AG04450 (cell line): ENCODE data around the gene IQCK. TPM values are rescaled to one million over a fixed set of nuclear protein-coding genes. Genes with fewer than 3 reads are reported as not detected.

Experiments
- CTCF ChIA-PET: fragments of 300-600, 350-600 bp; formaldehyde crosslinking; extraction: SDS; loops from one replicate; lab custom pipeline; 2022; ENCODE audit warnings: antibody characterized with exemption, inconsistent platforms; lab: Charles Lee
- POLR2A ChIA-PET: fragments of 350-600 bp; formaldehyde crosslinking; extraction: SDS; loops from one replicate; lab custom pipeline; 2021; ENCODE audit warnings: antibody characterized with exemption, inconsistent platforms; lab: Yijun Ruan, JAX
- DNase-seq: peaks from one replicate; pipeline ENCODE4 v3.0.0-alpha.2; 2011; ENCODE audit warnings: low read depth, low spot score
- H3K27ac ChIP-seq: one replicate; pipeline ENCODE4 v1.5.1; 2012; ENCODE audit warnings: low read depth, low read length, control low read depth
- H3K27me3 ChIP-seq: one replicate; pipeline ENCODE4 v1.6.0; 2012; ENCODE audit warnings: low read length; ENCODE audit not compliant: control insufficient read depth, insufficient read depth
- H3K4me3 ChIP-seq: 2 replicates; pipeline ENCODE4 v1.5.1; 2011; ENCODE audit warnings: mild to moderate bottlenecking, low read depth, low read length, control low read depth
- H3K9me3 ChIP-seq: 2 replicates; pipeline ENCODE4 v1.5.1; 2012; ENCODE audit warnings: low read length; ENCODE audit not compliant: control insufficient read depth, insufficient read depth
- CTCF ChIP-seq: IDR thresholded peaks from 2 replicates; pipeline ENCODE4 v1.5.1; 2011; ENCODE audit warnings: low read depth, low read length, control low read depth, inconsistent platforms
- polyA plus RNA-seq: library from polyadenylated mRNA; depleted of rRNA; stranded (reverse); fragments of >200 nt; gene quantifications from 2 replicates; pipeline ENCODE4 v1.2.3, GENCODE V29; 2011

The IQCK gene
- polyA plus RNA-seq, 1 experiment = 18.0 TPM

DNA sequence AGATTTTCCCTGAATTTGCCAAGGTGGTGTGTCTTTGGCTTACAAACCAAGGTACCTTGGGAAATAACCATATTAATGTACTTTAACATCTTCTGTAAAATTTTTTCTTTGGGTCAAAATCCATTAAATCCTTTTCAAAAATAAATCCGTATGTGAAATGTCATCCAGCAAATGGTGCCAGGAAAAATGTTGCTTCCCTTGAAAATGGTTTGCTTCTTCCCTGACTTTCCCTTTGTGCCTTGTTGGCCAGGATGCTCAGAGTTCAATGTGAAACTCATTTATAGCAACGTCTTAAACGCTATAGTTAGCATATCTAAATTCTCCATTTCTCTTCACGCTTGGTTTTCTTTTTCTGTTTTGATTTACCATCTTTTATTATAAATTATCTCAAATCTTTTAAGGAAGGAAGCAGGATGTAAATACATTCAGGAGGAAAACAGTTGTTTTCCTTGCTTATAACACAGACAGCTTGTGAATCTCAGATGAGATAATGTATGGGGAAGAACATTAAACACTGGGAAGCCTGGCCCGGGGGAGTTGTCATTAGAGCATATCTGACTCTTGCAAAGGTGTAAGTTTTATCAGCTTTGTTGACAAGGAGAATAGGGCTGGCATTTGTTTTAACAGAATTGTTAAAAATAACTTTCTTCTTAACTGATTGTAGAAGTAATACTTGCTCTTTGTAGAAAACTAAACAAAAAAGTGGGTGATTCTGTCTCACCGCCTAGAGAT, 124.5 kb downstream of the IQCK start:
- H3K4me3 ChIP-seq = no peak overlapping the region
- peaks cover 2% of the 10 kb centered on the region; the same call in 1 of the 2 replicates for H3K9me3 ChIP-seq
- H3K27me3 ChIP-seq = no peaks in the 10 kb centered on the region
- no peak for DNase-seq
- H3K27ac ChIP-seq = no peak overlapping the region
- ChIA-PET POLR2A (no interaction called here), CTCF (interaction anchor here (0.7 kb wide), 1 partner anchor 35 kb away, joined by 3 read pairs; no protein-coding TSS in a partner anchor)
- TF ChIP-seq CTCF = no peak

DNA sequence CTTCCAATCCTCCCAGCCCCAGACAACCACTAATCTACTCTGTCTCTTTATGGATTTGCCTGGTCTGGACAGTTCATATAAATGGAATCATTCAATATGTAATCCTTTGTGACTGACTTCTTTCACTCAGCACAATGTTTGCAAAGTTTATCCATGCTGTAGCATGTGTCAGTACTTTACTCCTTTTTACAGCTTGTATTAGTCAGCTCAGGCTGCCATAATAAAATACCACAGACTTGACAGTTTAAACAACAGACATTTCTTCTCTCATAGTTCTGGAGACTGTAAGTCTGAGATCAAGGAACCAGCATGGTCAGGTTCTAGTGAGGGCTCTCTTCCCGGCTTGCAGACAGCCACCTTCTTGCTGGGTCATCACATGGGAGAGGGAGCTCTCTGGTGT, 125.3 kb downstream of the IQCK start:
- no peak overlapping the region for H3K27ac ChIP-seq
- H3K4me3 ChIP-seq = no peak overlapping the region
- H3K9me3 ChIP-seq = peaks cover 2% of the 10 kb centered on the region; the same call in 1 of the 2 replicates
- TF ChIP-seq CTCF = no peak
- CTCF ChIA-PET = interaction anchor here (0.6 kb wide), 1 partner anchor 284 kb away, joined by 4 read pairs; no protein-coding TSS in a partner anchor
- POLR2A ChIA-PET = no interaction called here
- H3K27me3 ChIP-seq = no peaks in the 10 kb centered on the region
- no peak for DNase-seq

DNA sequence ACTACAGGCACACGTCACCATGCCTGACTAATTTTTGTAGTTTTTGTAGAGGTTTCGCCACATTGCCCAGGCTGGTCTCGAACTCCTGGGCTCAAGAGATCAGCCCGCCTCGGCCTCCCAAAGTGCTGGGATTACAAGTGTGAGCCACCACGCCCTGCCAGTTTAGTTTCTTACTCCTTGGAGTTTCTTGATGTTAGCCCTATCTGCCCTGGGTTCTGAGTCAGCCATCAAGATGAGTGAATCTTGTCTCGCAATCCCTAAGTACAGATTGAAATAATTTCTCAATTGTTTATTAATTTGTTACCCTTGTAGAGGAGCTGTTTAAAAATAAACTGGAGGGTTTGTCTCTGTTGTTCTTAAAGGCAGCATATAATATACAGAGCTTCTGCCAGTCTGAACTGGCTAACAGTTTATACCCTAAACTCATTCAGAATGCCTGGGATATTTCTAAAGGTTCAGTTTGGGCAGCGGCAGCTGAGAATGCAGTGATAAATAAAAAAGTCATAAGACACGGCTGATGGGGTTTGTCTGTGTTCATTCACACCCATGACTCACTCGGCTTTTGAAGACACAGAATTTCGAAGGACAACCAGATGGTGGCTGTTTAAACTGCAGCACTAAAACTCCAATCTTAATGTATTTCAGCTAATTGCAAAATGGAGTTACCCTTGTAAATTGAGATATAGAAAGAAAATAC, 127.0 kb downstream of the IQCK start:
- CTCF ChIA-PET = interaction anchor here (0.6 to 1.2 kb wide), 2 partner anchors 164 to 290 kb away, joined by 4 to 8 read pairs; partner anchors contain the start of gene VPS35L

GRCh38 chr16:19846436-19846835, 128.4 kb downstream of the IQCK start:
- POLR2A ChIA-PET = interaction anchor here (2.5 kb wide), 1 partner anchor 15 kb away, joined by 13 read pairs; no protein-coding TSS in a partner anchor
- Histone ChIP-seq H3K27ac (no peak overlapping the region), H3K4me3 (no peak overlapping the region), H3K9me3 (peaks cover 2% of the 10 kb centered on the region; the same call in 1 of the 2 replicates), H3K27me3 (no peaks in the 10 kb centered on the region)
- DNase-seq = no peak
- CTCF ChIA-PET = no interaction called here
- TF ChIP-seq CTCF = no peak

More for the DNA sequence above, 127.0 kb downstream of the IQCK start:
- no peak overlapping the region for H3K4me3 ChIP-seq
- DNase-seq = peak; percentile 78
- no peak for TF ChIP-seq CTCF
- no peaks in the 10 kb centered on the region for H3K27me3 ChIP-seq
- peaks cover 2% of the 10 kb centered on the region; the same call in 1 of the 2 replicates for H3K9me3 ChIP-seq
- POLR2A ChIA-PET = interaction anchor here (1.0 to 2.5 kb wide), 4 partner anchors 14 to 39 kb away, joined by 3 to 13 read pairs (median 5); partner anchors contain the start of gene GPRC5B
- H3K27ac ChIP-seq = peak overlapping the region; percentile 86
